ENCODE results near the gene NKIRAS1.
A peak's percentile ranks its signal among the peaks of the same experiment; 100 is the strongest.

- TF ChIP-seq CTCF (conservative IDR thresholded peaks at IDR 0.05; ENCODE audit: low read depth in 2 of 2) = no peak
- TF ChIP-seq STAT1 (IDR thresholded peaks at IDR 0.05; ENCODE audit: unreplicated experiment) = no peak
- no peak for TF ChIP-seq ZNF331 (CRISPR knock-in tag; IDR thresholded peaks at IDR 0.05; ENCODE audit: low read depth)
- TF ChIP-seq CREB1 (CRISPR knock-in tag; IDR thresholded peaks at IDR 0.05; ENCODE audit: low read depth) = no peak
- no peak for TF ChIP-seq EZH2 (IDR thresholded peaks at IDR 0.05; ENCODE audit: low read depth, unreplicated experiment)
- no peak for TF ChIP-seq EZH2phosphoT487 (IDR thresholded peaks at IDR 0.05; ENCODE audit: unreplicated experiment)
- no peak for TF ChIP-seq JUNB (IDR thresholded peaks at IDR 0.05; ENCODE audit: unreplicated experiment)
- peak; percentile 8 for TF ChIP-seq POLR2AphosphoS5 (IDR thresholded peaks at IDR 0.05; ENCODE audit: low read depth)
- TF ChIP-seq, protein P1, sequence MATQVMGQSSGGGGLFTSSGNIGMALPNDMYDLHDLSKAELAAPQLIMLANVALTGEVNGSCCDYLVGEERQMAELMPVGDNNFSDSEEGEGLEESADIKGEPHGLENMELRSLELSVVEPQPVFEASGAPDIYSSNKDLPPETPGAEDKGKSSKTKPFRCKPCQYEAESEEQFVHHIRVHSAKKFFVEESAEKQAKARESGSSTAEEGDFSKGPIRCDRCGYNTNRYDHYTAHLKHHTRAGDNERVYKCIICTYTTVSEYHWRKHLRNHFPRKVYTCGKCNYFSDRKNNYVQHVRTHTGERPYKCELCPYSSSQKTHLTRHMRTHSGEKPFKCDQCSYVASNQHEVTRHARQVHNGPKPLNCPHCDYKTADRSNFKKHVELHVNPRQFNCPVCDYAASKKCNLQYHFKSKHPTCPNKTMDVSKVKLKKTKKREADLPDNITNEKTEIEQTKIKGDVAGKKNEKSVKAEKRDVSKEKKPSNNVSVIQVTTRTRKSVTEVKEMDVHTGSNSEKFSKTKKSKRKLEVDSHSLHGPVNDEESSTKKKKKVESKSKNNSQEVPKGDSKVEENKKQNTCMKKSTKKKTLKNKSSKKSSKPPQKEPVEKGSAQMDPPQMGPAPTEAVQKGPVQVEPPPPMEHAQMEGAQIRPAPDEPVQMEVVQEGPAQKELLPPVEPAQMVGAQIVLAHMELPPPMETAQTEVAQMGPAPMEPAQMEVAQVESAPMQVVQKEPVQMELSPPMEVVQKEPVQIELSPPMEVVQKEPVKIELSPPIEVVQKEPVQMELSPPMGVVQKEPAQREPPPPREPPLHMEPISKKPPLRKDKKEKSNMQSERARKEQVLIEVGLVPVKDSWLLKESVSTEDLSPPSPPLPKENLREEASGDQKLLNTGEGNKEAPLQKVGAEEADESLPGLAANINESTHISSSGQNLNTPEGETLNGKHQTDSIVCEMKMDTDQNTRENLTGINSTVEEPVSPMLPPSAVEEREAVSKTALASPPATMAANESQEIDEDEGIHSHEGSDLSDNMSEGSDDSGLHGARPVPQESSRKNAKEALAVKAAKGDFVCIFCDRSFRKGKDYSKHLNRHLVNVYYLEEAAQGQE (IDR thresholded peaks at IDR 0.05; ENCODE audit: unreplicated experiment) = no peak
- TF ChIP-seq ETS1 (IDR thresholded peaks at IDR 0.05) = no peak
Observed at GRCh38 chr3:23920151-23920655, 3.4 kb upstream of the NKIRAS1 start.

Data from GM23338 (cell line).